Left cardiac atrium (tissue), 2 donors: ENCODE results near the gene MYO5C. TPM values are rescaled to one million over a fixed set of nuclear protein-coding genes. Genes with fewer than 3 reads are reported as not detected.

Experiments
- microRNA-seq, 2 donors: library from miRNA; unstranded; fragments of <30 nt; microRNA quantifications; one replicate each; pipeline ENCODE4 v1.2.0, GENCODE V29; 2020
- total RNA-seq, 2 donors: library from RNA; stranded (reverse); fragmentation: NEBNext Ultra II Directional; extraction: Animal tissue kit (Norgen Biotek cat#: 25700); gene quantifications; one replicate each; pipeline ENCODE4 v1.2.1, GENCODE V29; 2021
- donor health status: DM: no; HTN: yes; CAD: no; lungs with severe emphysema.
- donor health status: DM: yes; HTN: yes; CAD: no.

Gene MYO5C
- total RNA-seq, 2 donors from 2014 or later, result 8.2 to 17.1 TPM

Small RNAs within 50 kb of the gene (microRNA-seq; reads per million reads assigned to microRNA genes)
- gene MIR1266, result 0.40 to 0.82 reads per million in 2 donors

Other genes starting within 250 kb of the MYO5C start
- gene BCL2L10, start 183.0 kb downstream of the MYO5C start, total RNA-seq, result not detected
- gene GNB5, start 104.4 kb downstream of the MYO5C start, total RNA-seq, result 10 to 100 TPM; 36.3 to 63.4 TPM
- gene MYO5A, start 233.1 kb upstream of the MYO5C start, total RNA-seq, result 10 to 100 TPM; 18.1 to 19.4 TPM